Gastroesophageal sphincter (tissue), 3 donors: Measurements from ENCODE around the gene KAT6B.
"Not testable (repeated sequence)": the region's sequence is repeated elsewhere in the genome, so short reads cannot be mapped to it uniquely, and the experiment has no call there.

Experiments used
- POLR2A ChIP-seq, 2 donors: fragments of 450-650 bp; IDR thresholded peaks; one replicate each; pipeline ENCODE4 v1.6.1; 2017; ENCODE audit warnings: antibody characterized with exemption in 2 of 2, mild to moderate bottlenecking in 2 of 2, moderate library complexity in 1 of 2
- POLR2AphosphoS5 ChIP-seq: sonication (generic); formaldehyde crosslinking; IDR thresholded peaks from one replicate; pipeline ENCODE4 v1.6.1; 2017; ENCODE audit warnings: antibody characterized with exemption
- TF ChIP-seq, protein P1 (sequence below), 4 experiments: fragments of 200-600 bp in 2 of 4; fragments of 450-650 bp in 2 of 4; sonication (generic) in 1 of 4; IDR thresholded peaks; one replicate each; pipeline ENCODE4 v1.5.1; 2017 to 2019; ENCODE audit warnings: antibody characterized with exemption in 4 of 4, mild to moderate bottlenecking in 2 of 4, moderate library complexity in 2 of 4

DNA sequence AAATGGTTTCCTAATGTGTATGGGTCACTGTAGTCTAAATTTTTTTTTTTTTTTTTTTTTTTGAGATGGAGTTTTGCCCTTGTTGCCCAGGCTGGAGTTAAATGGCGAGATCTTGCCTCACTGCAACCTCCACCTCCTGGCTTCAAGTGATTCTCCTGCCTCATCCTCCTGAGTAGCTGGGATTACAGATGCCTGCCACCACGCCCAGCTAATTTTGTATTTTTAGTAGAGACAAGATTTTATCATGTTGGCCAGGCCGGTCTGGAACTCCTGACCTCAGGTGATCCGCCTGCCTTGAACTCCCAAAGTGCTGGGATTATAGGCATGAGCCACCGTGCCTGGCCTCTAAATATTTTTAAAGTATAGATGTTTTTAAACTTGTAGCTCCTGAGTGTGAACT is 94.7 kb downstream of the KAT6B start:
- TF ChIP-seq, protein P1, sequence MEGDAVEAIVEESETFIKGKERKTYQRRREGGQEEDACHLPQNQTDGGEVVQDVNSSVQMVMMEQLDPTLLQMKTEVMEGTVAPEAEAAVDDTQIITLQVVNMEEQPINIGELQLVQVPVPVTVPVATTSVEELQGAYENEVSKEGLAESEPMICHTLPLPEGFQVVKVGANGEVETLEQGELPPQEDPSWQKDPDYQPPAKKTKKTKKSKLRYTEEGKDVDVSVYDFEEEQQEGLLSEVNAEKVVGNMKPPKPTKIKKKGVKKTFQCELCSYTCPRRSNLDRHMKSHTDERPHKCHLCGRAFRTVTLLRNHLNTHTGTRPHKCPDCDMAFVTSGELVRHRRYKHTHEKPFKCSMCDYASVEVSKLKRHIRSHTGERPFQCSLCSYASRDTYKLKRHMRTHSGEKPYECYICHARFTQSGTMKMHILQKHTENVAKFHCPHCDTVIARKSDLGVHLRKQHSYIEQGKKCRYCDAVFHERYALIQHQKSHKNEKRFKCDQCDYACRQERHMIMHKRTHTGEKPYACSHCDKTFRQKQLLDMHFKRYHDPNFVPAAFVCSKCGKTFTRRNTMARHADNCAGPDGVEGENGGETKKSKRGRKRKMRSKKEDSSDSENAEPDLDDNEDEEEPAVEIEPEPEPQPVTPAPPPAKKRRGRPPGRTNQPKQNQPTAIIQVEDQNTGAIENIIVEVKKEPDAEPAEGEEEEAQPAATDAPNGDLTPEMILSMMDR (IDR thresholded peaks at IDR 0.05) = not testable (repeated sequence)
- not testable (repeated sequence) for TF ChIP-seq POLR2AphosphoS5; POLR2A (IDR thresholded peaks at IDR 0.05)
